MM.1S (cell line): ENCODE data around the gene CHRND.

Experiments used
- CTCF ChIP-seq: fragments of 300-600 bp; sonication (generic); IDR thresholded peaks from 2 replicates; pipeline ENCODE4 v1.5.1; 2016; ENCODE audit warnings: antibody characterized with exemption, low read length, mixed read lengths
- EZH2 ChIP-seq: fragments of 300-600 bp; sonication (generic); optimal IDR thresholded peaks from 2 replicates; pipeline ENCODE3; 2017; ENCODE audit warnings: low read depth, mild to moderate bottlenecking, antibody characterized with exemption, low read length, mixed read lengths
- EZH2phosphoT487 ChIP-seq: fragments of 300-600 bp; sonication (generic); IDR thresholded peaks from 2 replicates; pipeline ENCODE4 v1.6.1; 2018; ENCODE audit warnings: antibody characterized with exemption, low read length

- TF ChIP-seq EZH2 = no peak
- TF ChIP-seq CTCF = no peak
- no peak for TF ChIP-seq EZH2phosphoT487
Observed at GRCh38 chr2:232520489-232520888, 5.5 kb upstream of the CHRND start.
